IMR-90 (cell line): ENCODE measurements around the gene ARAP2. TPM values are rescaled to one million over a fixed set of nuclear protein-coding genes. Genes with fewer than 3 reads are reported as not detected.

Source experiments
- ATAC-seq: fragments of 200-7000 bp; cut with Tn5 transposase; 2 replicates; pipeline ENCODE4 v1.9.1; 2020; ENCODE audit warnings: low read depth, mild to moderate bottlenecking, moderate library complexity
- BruUV-seq: library from RNA; stranded (reverse); fragments of 400-500 nt; replicated peaks from 2 replicates; lab custom pipeline; 2021; lab: Mats Ljungman, UMichigan
- CTCF ChIA-PET: fragments of 300-600 bp; formaldehyde crosslinking; extraction: SDS; loops from one replicate; lab custom pipeline; 2021; ENCODE audit warnings: antibody characterized with exemption; lab: Yijun Ruan, JAX
- POLR2A ChIA-PET: fragments of 300-600 bp; sonication (Branson Sonifier 250); formaldehyde crosslinking; loops from one replicate; lab custom pipeline; 2022; ENCODE audit warnings: antibody characterized with exemption; ENCODE audit not compliant: unreplicated experiment; lab: Charles Lee
- DNase-seq: peaks from one replicate; pipeline ENCODE4 v3.0.0; 2013
- H2AFZ ChIP-seq: replicated peaks from 2 replicates; pipeline ENCODE3; 2013; ENCODE audit warnings: low read length, mild to moderate bottlenecking; ENCODE audit not compliant: poor library complexity
- H2AK5ac ChIP-seq: 2 replicates; pipeline ENCODE4 v1.6.1; 2013; ENCODE audit warnings: low read depth, low read length, inconsistent platforms
- H2AK9ac ChIP-seq: replicated peaks from 2 replicates; pipeline ENCODE3; 2013; ENCODE audit warnings: mild to moderate bottlenecking, low read depth, low read length, moderate library complexity; ENCODE audit not compliant: poor library complexity
- H2BK120ac ChIP-seq: 2 replicates; pipeline ENCODE4 v1.6.1; 2013; ENCODE audit warnings: low read depth, low read length, inconsistent platforms
- H2BK15ac ChIP-seq: 3 replicates; pipeline ENCODE4 v1.6.1; 2013; ENCODE audit warnings: low read depth, low read length, inconsistent platforms
- H2BK20ac ChIP-seq: 2 replicates; pipeline ENCODE4 v1.6.1; 2013; ENCODE audit warnings: low read depth, mild to moderate bottlenecking, inconsistent platforms, low read length, moderate library complexity
- H2BK5ac ChIP-seq: 2 replicates; pipeline ENCODE4 v1.6.1; 2013; ENCODE audit warnings: mild to moderate bottlenecking, low read depth, low read length, inconsistent platforms; ENCODE audit not compliant: poor library complexity, severe bottlenecking
- H3K14ac ChIP-seq: replicated peaks from 2 replicates; pipeline ENCODE4 v1.6.1; 2013; ENCODE audit warnings: low read depth, low read length, inconsistent platforms
- H3K18ac ChIP-seq: 2 replicates; pipeline ENCODE4 v1.6.1; 2013; ENCODE audit warnings: low read depth, low read length, control low read depth
- H3K23ac ChIP-seq: 2 replicates; pipeline ENCODE4 v1.6.1; 2013; ENCODE audit warnings: low read depth, low read length, inconsistent platforms
- H3K27ac ChIP-seq: 2 replicates; pipeline ENCODE4 v1.5.1; 2013; ENCODE audit warnings: mild to moderate bottlenecking, control low read depth, low read length; ENCODE audit not compliant: insufficient read depth
- H3K27me3 ChIP-seq: 2 replicates; pipeline ENCODE4 v1.6.1; 2013; ENCODE audit warnings: low read length; ENCODE audit not compliant: control insufficient read depth, insufficient read depth
- H3K36me3 ChIP-seq: 2 replicates; pipeline ENCODE4 v1.6.1; 2013; ENCODE audit warnings: low read length, mixed read lengths; ENCODE audit not compliant: control insufficient read depth, insufficient read depth
- H3K4ac ChIP-seq: 2 replicates; pipeline ENCODE4 v1.6.1; 2013; ENCODE audit warnings: low read depth, low read length, inconsistent platforms
- H3K4me1 ChIP-seq: 2 replicates; pipeline ENCODE4 v1.6.1; 2013; ENCODE audit warnings: low read length, mixed read lengths; ENCODE audit not compliant: control insufficient read depth, insufficient read depth
- H3K4me2 ChIP-seq: 2 replicates; pipeline ENCODE4 v1.6.1; 2013; ENCODE audit warnings: low read depth, mild to moderate bottlenecking, control low read depth, low read length, moderate library complexity
- H3K4me3 ChIP-seq: 2 replicates; pipeline ENCODE4 v1.5.1; 2013; ENCODE audit warnings: low read depth, mild to moderate bottlenecking, control low read depth, low read length, moderate library complexity; ENCODE audit not compliant: insufficient read depth
- H3K56ac ChIP-seq: 2 replicates; pipeline ENCODE4 v1.6.1; 2013; ENCODE audit warnings: low read length, inconsistent platforms; ENCODE audit not compliant: insufficient read depth; ENCODE audit errors: extremely low read depth
- H3K79me1 ChIP-seq, 2 experiments: 2 replicates each; pipeline ENCODE4 v1.6.1; 2013; ENCODE audit warnings: low read length in 2 of 2, inconsistent platforms in 1 of 2, low read depth in 1 of 2
- H3K9ac ChIP-seq: 2 replicates; pipeline ENCODE4 v1.6.1; 2013; ENCODE audit warnings: low read depth, low read length, control low read depth
- H3K9me1 ChIP-seq: 2 replicates; pipeline ENCODE4 v1.6.1; 2013; ENCODE audit warnings: low read length, inconsistent platforms; ENCODE audit not compliant: insufficient read depth
- H3K9me3 ChIP-seq: 2 replicates; pipeline ENCODE4 v1.6.1; 2013; ENCODE audit warnings: low read length; ENCODE audit not compliant: control insufficient read depth, insufficient read depth
- H4K20me1 ChIP-seq: 2 replicates; pipeline ENCODE4 v1.6.1; 2013; ENCODE audit warnings: low read length, inconsistent platforms; ENCODE audit not compliant: insufficient read depth
- H4K5ac ChIP-seq: 2 replicates; pipeline ENCODE4 v1.6.1; 2013; ENCODE audit warnings: mild to moderate bottlenecking, low read depth, low read length, control low read depth
- H4K8ac ChIP-seq, 2 experiments: 2 replicates each; pipeline ENCODE4 v1.6.1; 2013; ENCODE audit warnings: low read depth in 2 of 2, low read length in 2 of 2, control low read depth in 1 of 2, inconsistent platforms in 1 of 2
- H4K91ac ChIP-seq: 2 replicates; pipeline ENCODE4 v1.6.1; 2013; ENCODE audit warnings: low read depth, low read length, inconsistent platforms; ENCODE audit not compliant: insufficient read depth
- CEBPB ChIP-seq: IDR thresholded peaks from 2 replicates; pipeline ENCODE4 v1.6.1; 2012; ENCODE audit warnings: low read depth, low read length, improper control_type of control experiment
- CHD1 ChIP-seq: IDR thresholded peaks from 2 replicates; pipeline ENCODE4 v1.6.1; 2012; ENCODE audit warnings: low read depth, low read length, improper control_type of control experiment
- MAFK ChIP-seq: IDR thresholded peaks from 2 replicates; pipeline ENCODE4 v1.6.1; 2012; ENCODE audit warnings: low read depth, low read length, improper control_type of control experiment
- MAZ ChIP-seq: IDR thresholded peaks from 2 replicates; pipeline ENCODE4 v1.6.1; 2012; ENCODE audit warnings: low read depth, mild to moderate bottlenecking, low read length, improper control_type of control experiment, moderate library complexity, borderline replicate concordance
- MXI1 ChIP-seq: IDR thresholded peaks from 2 replicates; pipeline ENCODE4 v1.6.1; 2012; ENCODE audit warnings: low read depth, mild to moderate bottlenecking, low read length, moderate library complexity, borderline replicate concordance
- NFE2L2 ChIP-seq: fragments of 150-350 bp; IDR thresholded peaks from 2 replicates; pipeline ENCODE4 v1.6.1; 2016; ENCODE audit warnings: low read depth, mild to moderate bottlenecking, low read length
- POLR2A ChIP-seq: IDR thresholded peaks from 2 replicates; pipeline ENCODE4 v1.6.1; 2012; ENCODE audit warnings: mild to moderate bottlenecking, low read depth, low read length
- RAD21 ChIP-seq: IDR thresholded peaks from 2 replicates; pipeline ENCODE4 v1.6.1; 2012; ENCODE audit warnings: low read length, improper control_type of control experiment
- RCOR1 ChIP-seq: IDR thresholded peaks from 2 replicates; pipeline ENCODE4 v1.6.1; 2012; ENCODE audit warnings: mild to moderate bottlenecking, low read length, improper control_type of control experiment; ENCODE audit not compliant: insufficient replicate concordance
- SMC3 ChIP-seq: fragments of 150-350 bp; IDR thresholded peaks from 2 replicates; pipeline ENCODE4 v1.6.1; 2016; ENCODE audit warnings: low read depth, mild to moderate bottlenecking, antibody characterized with exemption, low read length, moderate library complexity
- WGBS, 2 experiments: methylation state at CpG; one replicate each; pipeline versions ENCODE4 v1.1.5 to v1.1.7; 2013; ENCODE audit warnings: missing lambda C conversion rate in 2 of 2; ENCODE audit not compliant: insufficient read length in 1 of 2; ENCODE audit errors: extremely low coverage in 2 of 2; 5-methylcytosine and 5-hydroxymethylcytosine counted together
- dilution Hi-C: fragments of 300-500 bp; cut with HindIII; formaldehyde crosslinking; loops from one replicate; pipeline ENCODE4 v1.14.3; 2018; ENCODE audit warnings: low sequenced_read_pairs; ENCODE audit not compliant: unreplicated experiment
- in situ Hi-C: fragments of 300-500 bp; cut with MboI; formaldehyde crosslinking; loops from 3 replicates; pipeline ENCODE4 v1.14.3; 2019; ENCODE audit warnings: low sequenced_read_pairs, inconsistent platforms, mixed read lengths
- intact Hi-C: fragments of 100-400 bp; cut with micrococcal nuclease; formaldehyde crosslinking; loops from 2 replicates; pipeline ENCODE4 v1.10.0; 2022
- polyA plus RNA-seq, 3 experiments: library from polyadenylated mRNA; depleted of rRNA; stranded (reverse); fragments of >200 nt; gene quantifications; 2 replicates each; pipeline ENCODE4 v1.2.3, GENCODE V29; 2012; ENCODE audit warnings: low replicate concordance in 1 of 3
- total RNA-seq: library from RNA; depleted of rRNA; stranded (reverse); fragments of >200 nt; gene quantifications from 2 replicates; pipeline ENCODE4 v1.2.3, GENCODE V29; 2012
- TF ChIP-seq, protein P1 (sequence below): fragments of 150-350 bp; IDR thresholded peaks from 2 replicates; pipeline ENCODE4 v1.6.1; 2016; ENCODE audit warnings: low read depth, mild to moderate bottlenecking, low read length, moderate library complexity, borderline replicate concordance
- TF ChIP-seq, protein P2 (sequence below): conservative IDR thresholded peaks from 2 replicates; pipeline ENCODE4 v1.5.1; 2012; ENCODE audit warnings: mild to moderate bottlenecking, low read depth, low read length, improper control_type of control experiment
- TF ChIP-seq, protein P3 (sequence below): fragments of 150-350 bp; IDR thresholded peaks from 2 replicates; pipeline ENCODE4 v1.6.1; 2017; ENCODE audit warnings: mild to moderate bottlenecking, antibody characterized with exemption, low read length, low read depth

The ARAP2 gene
- total and polyA plus RNA-seq, 2 of the 4 experiments (the other 2 are of a cell fraction) = 0.32 to 1.8 TPM

DNA sequence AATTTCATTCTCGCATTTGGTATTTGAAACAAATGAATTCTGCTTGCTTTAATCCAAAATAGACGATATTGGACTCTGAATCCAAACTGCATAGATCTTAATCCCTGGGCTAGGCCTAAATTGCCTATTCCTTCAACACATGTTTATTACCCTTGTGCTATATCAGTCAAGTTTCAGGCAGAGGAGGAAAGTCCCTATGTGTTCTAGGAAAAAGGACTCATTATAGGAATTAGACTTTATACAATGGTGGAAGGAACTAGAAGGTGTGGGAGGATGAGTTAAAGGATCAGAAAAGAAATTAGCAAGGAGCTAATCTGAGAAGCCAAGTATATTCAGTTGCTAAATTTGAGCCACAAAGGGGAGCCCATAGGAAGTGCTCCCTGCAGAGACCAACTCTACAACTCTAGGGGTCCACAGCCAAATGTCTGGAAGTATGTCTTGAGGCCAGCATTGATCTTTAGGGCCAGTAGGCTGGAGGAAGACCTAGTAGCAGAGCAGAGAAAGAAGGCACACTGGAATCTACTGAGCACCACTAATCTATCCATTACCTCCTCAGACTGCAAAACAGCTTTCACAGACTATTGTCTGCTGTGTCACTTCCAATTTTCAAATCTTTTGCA lies 20.0 kb upstream of the ARAP2 start:
- no peak overlapping the region for H3K27ac ChIP-seq
- CTCF ChIA-PET = no interaction called here
- H3K36me3 ChIP-seq = no peaks in the 10 kb centered on the region
- ATAC-seq = no peak
- no peak overlapping the region for H2AFZ ChIP-seq
- H3K4me2 ChIP-seq = no peak overlapping the region
- intact Hi-C loops = no loop called here
- H3K18ac ChIP-seq = no peak overlapping the region
- H3K23ac ChIP-seq = no peak overlapping the region
- WGBS, 2 experiments = no CpG with 5 or more reads among the region's 2 CpGs
- no peak overlapping the region for H2AK5ac ChIP-seq
- no peak overlapping the region for H2BK5ac ChIP-seq
- no peak overlapping the region for H2AK9ac ChIP-seq
- no peak overlapping the region for H4K8ac ChIP-seq
- no peaks in the 10 kb centered on the region for H3K9me1 ChIP-seq
- no peaks in the 10 kb centered on the region for H4K20me1 ChIP-seq
- no peak overlapping the region for H4K91ac ChIP-seq
- no peaks in the 10 kb centered on the region for H3K27me3 ChIP-seq
- H3K9ac ChIP-seq = no peak overlapping the region
- BruUV-seq = no TSS peak
- TF ChIP-seq CHD1 (no peak), NFE2L2 (no peak), POLR2A (no peak), MAZ (no peak), MXI1 (no peak), SMC3 (no peak), MAFK (no peak), RAD21 (no peak), RCOR1 (no peak), CEBPB (no peak)
- TF ChIP-seq, protein P1, sequence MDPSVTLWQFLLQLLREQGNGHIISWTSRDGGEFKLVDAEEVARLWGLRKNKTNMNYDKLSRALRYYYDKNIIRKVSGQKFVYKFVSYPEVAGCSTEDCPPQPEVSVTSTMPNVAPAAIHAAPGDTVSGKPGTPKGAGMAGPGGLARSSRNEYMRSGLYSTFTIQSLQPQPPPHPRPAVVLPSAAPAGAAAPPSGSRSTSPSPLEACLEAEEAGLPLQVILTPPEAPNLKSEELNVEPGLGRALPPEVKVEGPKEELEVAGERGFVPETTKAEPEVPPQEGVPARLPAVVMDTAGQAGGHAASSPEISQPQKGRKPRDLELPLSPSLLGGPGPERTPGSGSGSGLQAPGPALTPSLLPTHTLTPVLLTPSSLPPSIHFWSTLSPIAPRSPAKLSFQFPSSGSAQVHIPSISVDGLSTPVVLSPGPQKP = no peak
- TF ChIP-seq, protein P2, sequence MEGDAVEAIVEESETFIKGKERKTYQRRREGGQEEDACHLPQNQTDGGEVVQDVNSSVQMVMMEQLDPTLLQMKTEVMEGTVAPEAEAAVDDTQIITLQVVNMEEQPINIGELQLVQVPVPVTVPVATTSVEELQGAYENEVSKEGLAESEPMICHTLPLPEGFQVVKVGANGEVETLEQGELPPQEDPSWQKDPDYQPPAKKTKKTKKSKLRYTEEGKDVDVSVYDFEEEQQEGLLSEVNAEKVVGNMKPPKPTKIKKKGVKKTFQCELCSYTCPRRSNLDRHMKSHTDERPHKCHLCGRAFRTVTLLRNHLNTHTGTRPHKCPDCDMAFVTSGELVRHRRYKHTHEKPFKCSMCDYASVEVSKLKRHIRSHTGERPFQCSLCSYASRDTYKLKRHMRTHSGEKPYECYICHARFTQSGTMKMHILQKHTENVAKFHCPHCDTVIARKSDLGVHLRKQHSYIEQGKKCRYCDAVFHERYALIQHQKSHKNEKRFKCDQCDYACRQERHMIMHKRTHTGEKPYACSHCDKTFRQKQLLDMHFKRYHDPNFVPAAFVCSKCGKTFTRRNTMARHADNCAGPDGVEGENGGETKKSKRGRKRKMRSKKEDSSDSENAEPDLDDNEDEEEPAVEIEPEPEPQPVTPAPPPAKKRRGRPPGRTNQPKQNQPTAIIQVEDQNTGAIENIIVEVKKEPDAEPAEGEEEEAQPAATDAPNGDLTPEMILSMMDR = no peak
- TF ChIP-seq, protein P3, sequence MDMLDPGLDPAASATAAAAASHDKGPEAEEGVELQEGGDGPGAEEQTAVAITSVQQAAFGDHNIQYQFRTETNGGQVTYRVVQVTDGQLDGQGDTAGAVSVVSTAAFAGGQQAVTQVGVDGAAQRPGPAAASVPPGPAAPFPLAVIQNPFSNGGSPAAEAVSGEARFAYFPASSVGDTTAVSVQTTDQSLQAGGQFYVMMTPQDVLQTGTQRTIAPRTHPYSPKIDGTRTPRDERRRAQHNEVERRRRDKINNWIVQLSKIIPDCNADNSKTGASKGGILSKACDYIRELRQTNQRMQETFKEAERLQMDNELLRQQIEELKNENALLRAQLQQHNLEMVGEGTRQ = no peak
- H2BK20ac ChIP-seq = no peak overlapping the region
- in situ Hi-C loops = no loop called here
- no peaks in the 10 kb centered on the region for H3K79me1 ChIP-seq
- no peaks in the 10 kb centered on the region for H3K4me1 ChIP-seq
- no peak for DNase-seq
- H3K4ac ChIP-seq = no peak overlapping the region
- no peak overlapping the region for H4K5ac ChIP-seq
- H3K56ac ChIP-seq = no peak overlapping the region
- no peak overlapping the region for H2BK15ac ChIP-seq
- H3K4me3 ChIP-seq = no peak overlapping the region
- no peak overlapping the region for H3K14ac ChIP-seq
- no peaks in the 10 kb centered on the region for H3K9me3 ChIP-seq
- no peak overlapping the region for H2BK120ac ChIP-seq
- dilution Hi-C loops = no loop called here
- POLR2A ChIA-PET = no interaction called here
